IPS-15b (cell line): ENCODE data around the gene TMEM164.

Source experiments
- H3K27me3 ChIP-seq: one replicate; pipeline ENCODE4 v1.6.1; 2013; ENCODE audit warnings: low read length; ENCODE audit not compliant: control insufficient read depth, insufficient read depth
- H3K36me3 ChIP-seq: one replicate; pipeline ENCODE4 v1.6.1; 2013; ENCODE audit warnings: low read length; ENCODE audit not compliant: control insufficient read depth, insufficient read depth
- H3K4me1 ChIP-seq: one replicate; pipeline ENCODE4 v1.6.1; 2013; ENCODE audit warnings: mild to moderate bottlenecking, low read length; ENCODE audit not compliant: control insufficient read depth, insufficient read depth
- H3K4me3 ChIP-seq: one replicate; pipeline ENCODE4 v1.5.1; 2013; ENCODE audit warnings: low read depth, low read length
- H3K9ac ChIP-seq: one replicate; pipeline ENCODE4 v1.6.1; 2013; ENCODE audit warnings: low read depth, mild to moderate bottlenecking, low read length
- H3K9me3 ChIP-seq: one replicate; pipeline ENCODE4 v1.6.1; 2013; ENCODE audit warnings: mild to moderate bottlenecking, low read length; ENCODE audit not compliant: control insufficient read depth, insufficient read depth

The TMEM164 gene

GRCh38 chrX:110089656-110090403 is 86.9 kb downstream of the TMEM164 start:
- H3K36me3 ChIP-seq = no peaks in the 10 kb centered on the region
- no peaks in the 10 kb centered on the region for H3K9me3 ChIP-seq
- H3K9ac ChIP-seq = no peak overlapping the region
- no peak overlapping the region for H3K4me3 ChIP-seq
- H3K27me3 ChIP-seq = no peaks in the 10 kb centered on the region
- H3K4me1 ChIP-seq = no peaks in the 10 kb centered on the region

DNA sequence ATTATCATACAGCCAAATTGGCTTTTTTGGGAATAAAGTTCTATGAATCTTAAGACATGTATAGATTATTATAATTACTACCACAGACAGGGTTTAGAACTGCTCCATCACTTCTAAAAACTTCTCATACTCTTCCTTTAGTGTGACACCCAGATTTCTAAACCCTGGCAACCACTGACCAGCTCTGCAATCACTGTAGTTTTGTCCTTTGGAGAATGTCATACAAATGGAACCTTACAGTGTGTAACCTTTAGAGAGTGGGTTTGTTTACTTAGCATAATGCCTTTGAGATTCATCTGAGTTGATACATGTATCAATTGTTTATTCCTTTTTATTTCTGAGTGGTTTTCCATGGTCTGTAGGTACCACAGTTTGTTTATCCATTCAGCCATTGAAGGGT is 95.0 kb downstream of the TMEM164 start:
- H3K4me1 ChIP-seq = peaks cover under 1% of the 10 kb centered on the region
- peaks cover 7% of the 10 kb centered on the region for H3K27me3 ChIP-seq
- no peak overlapping the region for H3K4me3 ChIP-seq
- H3K9ac ChIP-seq = no peak overlapping the region
- H3K36me3 ChIP-seq = no peaks in the 10 kb centered on the region
- H3K9me3 ChIP-seq = no peaks in the 10 kb centered on the region

DNA sequence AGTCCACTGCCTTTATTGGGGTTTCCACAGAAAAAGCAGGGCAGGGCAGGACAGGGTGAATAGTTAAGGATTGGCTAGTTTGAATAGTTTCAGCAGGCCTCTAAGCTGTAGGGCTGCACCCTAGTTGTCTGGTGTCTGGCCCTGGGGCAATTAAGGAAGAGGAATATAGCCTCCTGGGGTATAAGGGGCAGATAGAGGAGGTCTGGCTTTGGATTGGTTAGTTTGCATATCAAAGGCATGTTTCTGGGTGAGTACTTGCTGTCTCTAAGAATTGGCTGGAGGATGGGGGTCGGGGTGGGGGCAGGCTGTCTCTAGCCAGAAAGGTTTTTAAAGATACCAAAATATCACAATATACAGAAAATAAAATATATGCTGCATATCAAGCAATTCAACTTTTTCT is 100.4 kb downstream of the TMEM164 start:
- H3K36me3 ChIP-seq = no peaks in the 10 kb centered on the region
- peaks cover 18% of the 10 kb centered on the region for H3K27me3 ChIP-seq
- peaks cover 3% of the 10 kb centered on the region for H3K4me1 ChIP-seq
- H3K4me3 ChIP-seq = no peak overlapping the region
- no peaks in the 10 kb centered on the region for H3K9me3 ChIP-seq
- H3K9ac ChIP-seq = no peak overlapping the region

DNA sequence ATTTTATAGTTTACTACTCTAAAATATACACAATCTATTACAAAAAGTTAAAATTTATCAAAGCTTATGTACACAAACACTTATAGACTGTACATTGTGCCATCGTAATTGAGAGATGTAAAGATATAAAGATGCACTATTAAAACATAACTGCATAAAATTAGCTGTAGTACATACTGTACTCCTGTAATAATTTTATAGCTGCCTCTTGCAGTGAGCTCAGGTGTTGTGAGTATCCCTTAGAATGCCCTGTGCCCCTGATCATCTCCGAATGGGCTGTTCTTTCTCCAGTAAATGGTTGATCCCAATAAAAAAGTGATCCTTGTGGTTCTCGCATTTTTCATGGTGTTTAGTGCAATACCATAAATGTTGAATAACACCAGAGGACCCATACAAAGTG is 101.2 kb downstream of the TMEM164 start:
- no peaks in the 10 kb centered on the region for H3K9me3 ChIP-seq
- H3K9ac ChIP-seq = no peak overlapping the region
- peaks cover 3% of the 10 kb centered on the region for H3K4me1 ChIP-seq
- H3K36me3 ChIP-seq = no peaks in the 10 kb centered on the region
- no peak overlapping the region for H3K4me3 ChIP-seq
- peaks cover 18% of the 10 kb centered on the region for H3K27me3 ChIP-seq

- Histone ChIP-seq H3K9me3 (no peaks in the 10 kb centered on the region), H3K27me3 (peaks cover 8% of the 10 kb centered on the region), H3K4me3 (no peak overlapping the region), H3K9ac (no peak overlapping the region), H3K4me1 (no peaks in the 10 kb centered on the region), H3K36me3 (no peaks in the 10 kb centered on the region)
Measured at GRCh38 chrX:110108381-110108821, 105.5 kb downstream of the TMEM164 start.

DNA sequence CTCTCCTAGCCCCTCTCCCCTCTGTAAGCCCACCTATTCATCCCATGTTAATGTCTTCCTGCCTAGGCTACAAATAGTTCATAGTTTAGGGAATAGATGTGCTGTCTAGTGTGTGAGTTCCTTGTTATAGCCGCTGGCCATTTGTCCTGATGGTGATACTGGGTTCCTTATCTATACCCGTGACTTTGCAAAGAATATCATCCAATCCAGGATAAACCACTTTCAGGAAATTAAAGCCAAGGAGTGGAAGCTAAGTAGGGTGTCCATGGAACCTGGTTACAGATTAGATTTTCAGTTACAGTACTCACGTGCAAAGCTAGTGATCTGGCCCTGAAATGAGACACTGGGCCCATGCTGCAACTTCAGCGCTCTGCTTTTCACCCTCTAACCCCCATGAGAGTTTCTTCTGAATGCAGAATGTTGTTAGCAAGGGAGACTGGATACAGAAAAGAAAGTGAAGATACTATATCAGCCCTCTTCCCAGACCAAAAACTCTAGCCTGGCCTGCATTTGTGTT is 111.4 kb downstream of the TMEM164 start:
- Histone ChIP-seq H3K4me3 (no peak overlapping the region), H3K27me3 (no peaks in the 10 kb centered on the region), H3K9ac (no peak overlapping the region), H3K4me1 (no peaks in the 10 kb centered on the region), H3K9me3 (no peaks in the 10 kb centered on the region), H3K36me3 (no peaks in the 10 kb centered on the region)

- H3K27me3 ChIP-seq = no peaks in the 10 kb centered on the region
- no peaks in the 10 kb centered on the region for H3K4me1 ChIP-seq
- H3K36me3 ChIP-seq = no peaks in the 10 kb centered on the region
- H3K9me3 ChIP-seq = no peaks in the 10 kb centered on the region
- H3K4me3 ChIP-seq = no peak overlapping the region
- no peak overlapping the region for H3K9ac ChIP-seq
Measured at GRCh38 chrX:110116066-110116980, 113.4 kb downstream of the TMEM164 start.

DNA sequence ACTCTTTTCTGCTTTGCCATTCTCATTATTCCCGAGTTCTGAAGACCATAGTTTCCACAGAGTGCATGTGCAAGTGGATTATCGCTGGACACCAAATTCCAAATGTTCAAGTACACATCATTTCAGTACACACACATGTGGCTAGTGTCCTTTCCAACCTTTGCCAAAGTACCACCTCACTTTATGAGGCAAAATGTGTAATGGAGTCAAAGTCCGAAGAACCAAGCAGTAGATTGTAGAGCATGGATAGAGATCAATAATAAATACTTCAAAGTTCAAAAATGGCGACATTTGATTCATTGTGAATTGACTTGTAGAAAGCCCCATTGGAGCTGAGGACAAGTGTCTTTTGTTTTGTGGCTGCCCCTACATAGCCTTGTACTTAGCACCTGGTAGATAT is 115.6 kb downstream of the TMEM164 start:
- Histone ChIP-seq H3K9ac (no peak overlapping the region), H3K27me3 (no peaks in the 10 kb centered on the region), H3K4me3 (no peak overlapping the region), H3K9me3 (no peaks in the 10 kb centered on the region), H3K4me1 (no peaks in the 10 kb centered on the region), H3K36me3 (no peaks in the 10 kb centered on the region)

DNA sequence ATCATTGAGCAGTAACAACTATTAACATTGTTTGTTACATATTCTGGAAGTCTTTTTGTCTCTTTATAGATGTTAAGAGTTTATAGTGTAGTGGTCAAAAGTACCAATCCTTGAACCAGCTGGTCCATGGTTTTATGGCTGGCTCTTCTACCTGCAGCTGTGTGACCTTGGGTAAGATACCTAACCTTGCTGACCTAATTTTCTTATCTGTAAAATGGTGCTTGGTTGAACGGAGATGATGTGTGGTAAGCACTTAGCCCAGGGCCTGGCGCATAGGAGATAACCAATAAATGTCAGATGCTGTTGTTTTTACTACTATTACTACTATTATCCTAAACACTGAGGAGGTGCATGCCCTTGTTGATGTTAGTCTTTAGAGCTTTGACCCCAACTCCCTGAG is 116.6 kb downstream of the TMEM164 start:
- Histone ChIP-seq H3K27me3 (no peaks in the 10 kb centered on the region), H3K4me3 (no peak overlapping the region)

GRCh38 chrX:110120025-110120424 is 117.1 kb downstream of the TMEM164 start:
- Histone ChIP-seq H3K4me3 (no peak overlapping the region), H3K9ac (no peak overlapping the region), H3K27me3 (no peaks in the 10 kb centered on the region), H3K36me3 (no peaks in the 10 kb centered on the region), H3K9me3 (no peaks in the 10 kb centered on the region), H3K4me1 (no peaks in the 10 kb centered on the region)

More for the DNA sequence above, 116.6 kb downstream of the TMEM164 start:
- Histone ChIP-seq H3K36me3 (no peaks in the 10 kb centered on the region), H3K4me1 (no peaks in the 10 kb centered on the region), H3K9ac (no peak overlapping the region), H3K9me3 (no peaks in the 10 kb centered on the region)

DNA sequence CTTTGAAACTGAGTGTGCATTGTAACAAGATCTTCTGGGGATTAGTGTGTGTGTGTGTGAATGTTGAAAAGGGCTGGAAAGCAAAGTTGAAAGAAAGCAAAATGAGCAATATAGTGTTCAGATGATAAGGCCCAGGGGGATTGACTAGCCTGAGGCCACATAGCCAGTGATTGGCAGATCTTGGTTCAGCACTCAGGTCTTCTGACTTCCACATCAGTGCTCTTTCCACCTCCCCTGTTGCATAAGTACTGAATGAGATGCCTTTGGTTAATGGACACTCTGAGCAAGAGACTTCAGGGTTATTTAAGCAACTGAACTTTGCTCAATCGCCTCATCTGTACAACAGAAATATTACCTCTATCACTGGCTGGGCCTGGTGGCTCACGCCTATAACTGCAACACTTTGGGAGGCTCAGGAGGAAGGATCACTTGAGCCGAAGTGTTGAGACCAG is 120.4 kb downstream of the TMEM164 start:
- Histone ChIP-seq H3K4me3 (no peak overlapping the region), H3K27me3 (no peaks in the 10 kb centered on the region), H3K4me1 (no peaks in the 10 kb centered on the region), H3K9ac (no peak overlapping the region), H3K36me3 (no peaks in the 10 kb centered on the region), H3K9me3 (no peaks in the 10 kb centered on the region)
